IPS DF 19.7 (cell line): ENCODE measurements around the gene COL8A1.
"Not testable (repeated sequence)": the region's sequence is repeated elsewhere in the genome, so short reads cannot be mapped to it uniquely, and the experiment has no call there.

ENCODE experiments used
- DNase-seq: peaks from one replicate; pipeline ENCODE4 v3.0.0-alpha.2; 2013; ENCODE audit warnings: low read depth, low spot score

Gene COL8A1

GRCh38 chr3:99638167-99638948, at the start of gene COL8A1:
COL8A1 (plus strand) TSS chr3:99638594; CDS start chr3:99790683, 152,089 bp downstream.
- DNase-seq = no peak

GRCh38 chr3:99589168-99589567, 49.2 kb upstream of the COL8A1 start:
- DNase-seq = not testable (repeated sequence)

GRCh38 chr3:99599894-99600293, 38.5 kb upstream of the COL8A1 start:
- no peak for DNase-seq

GRCh38 chr3:99601515-99601914, 36.9 kb upstream of the COL8A1 start:
- DNase-seq = no peak

GRCh38 chr3:99602183-99602582, 36.2 kb upstream of the COL8A1 start:
- DNase-seq = no peak

GRCh38 chr3:99607151-99607550, 31.2 kb upstream of the COL8A1 start:
- DNase-seq = no peak

- no peak for DNase-seq
Measured at GRCh38 chr3:99614768-99615167, 23.6 kb upstream of the COL8A1 start.

GRCh38 chr3:99620077-99620767, 18.2 kb upstream of the COL8A1 start:
- no peak for DNase-seq

GRCh38 chr3:99620976-99621375, 17.4 kb upstream of the COL8A1 start:
- DNase-seq = no peak

- no peak for DNase-seq
Measured at GRCh38 chr3:99624496-99625236, 13.7 kb upstream of the COL8A1 start.

- no peak for DNase-seq
Measured at GRCh38 chr3:99625237-99625622, 13.2 kb upstream of the COL8A1 start.

GRCh38 chr3:99625643-99626416, 12.6 kb upstream of the COL8A1 start:
- DNase-seq = no peak

- no peak for DNase-seq
Measured at GRCh38 chr3:99626417-99626788, 12.0 kb upstream of the COL8A1 start.

- no peak for DNase-seq
Measured at GRCh38 chr3:99627062-99627826, 11.2 kb upstream of the COL8A1 start.

GRCh38 chr3:99630815-99631214, 7.6 kb upstream of the COL8A1 start:
- DNase-seq = no peak

- DNase-seq = no peak
Measured at GRCh38 chr3:99633887-99634558, 4.4 kb upstream of the COL8A1 start.

- no peak for DNase-seq
Measured at GRCh38 chr3:99634881-99635280, 3.5 kb upstream of the COL8A1 start.

- DNase-seq = no peak
Measured at GRCh38 chr3:99635348-99635747, 3.0 kb upstream of the COL8A1 start.

GRCh38 chr3:99637016-99637367, 1.4 kb upstream of the COL8A1 start:
- DNase-seq = no peak

GRCh38 chr3:99637368-99638111, 854 bp upstream of the COL8A1 start:
- no peak for DNase-seq
